Smooth muscle cell (in vitro differentiated cells): ENCODE results near the gene AMPD3. TPM values are rescaled to one million over a fixed set of nuclear protein-coding genes. Genes with fewer than 3 reads are reported as not detected.

Source experiments
- DNase-seq: peaks from one replicate; lab custom pipeline; 2025; ENCODE audit not compliant: unreplicated experiment; lab: John Stamatoyannopoulos, UW
- H2AFZ ChIP-seq: fragments of 200-600 bp; sonication (generic); 2 replicates; pipeline ENCODE4 v1.6.0; 2016; ENCODE audit warnings: antibody characterized with exemption, low read depth, mild to moderate bottlenecking
- H3F3A ChIP-seq: fragments of 200-600 bp; sonication (generic); 2 replicates; pipeline ENCODE4 v1.6.0; 2017; ENCODE audit warnings: antibody characterized with exemption, low read depth
- H3K27ac ChIP-seq: fragments of 200-600 bp; sonication (generic); 2 replicates; pipeline ENCODE4 v1.5.1; 2016; ENCODE audit warnings: low read depth, mild to moderate bottlenecking
- H3K27me3 ChIP-seq: fragments of 200-600 bp; sonication (generic); 2 replicates; pipeline ENCODE4 v1.6.1; 2016; ENCODE audit warnings: low read depth, mild to moderate bottlenecking
- H3K36me3 ChIP-seq: fragments of 200-600 bp; sonication (generic); 2 replicates; pipeline ENCODE4 v1.5.1; 2016; ENCODE audit warnings: low read depth
- H3K4me1 ChIP-seq: fragments of 200-600 bp; sonication (generic); 2 replicates; pipeline ENCODE4 v1.5.1; 2016; ENCODE audit warnings: low read depth
- H3K4me2 ChIP-seq: fragments of 200-600 bp; sonication (generic); 2 replicates; pipeline ENCODE4 v1.6.0; 2016; ENCODE audit warnings: mild to moderate bottlenecking
- H3K4me3 ChIP-seq: fragments of 200-600 bp; sonication (generic); 2 replicates; pipeline ENCODE4 v1.5.1; 2016; ENCODE audit warnings: mild to moderate bottlenecking
- H3K79me2 ChIP-seq: fragments of 200-600 bp; sonication (generic); 2 replicates; pipeline ENCODE4 v1.6.0; 2016; ENCODE audit warnings: low read depth, mild to moderate bottlenecking
- H3K9ac ChIP-seq: fragments of 200-600 bp; sonication (generic); 2 replicates; pipeline ENCODE4 v1.6.0; 2016; ENCODE audit warnings: low read depth
- H3K9me3 ChIP-seq: fragments of 200-600 bp; sonication (generic); replicated peaks from 2 replicates; pipeline ENCODE4 v1.5.1; 2016; ENCODE audit warnings: low read depth
- H4K20me1 ChIP-seq: fragments of 200-600 bp; sonication (generic); 2 replicates; pipeline ENCODE4 v1.6.0; 2016; ENCODE audit warnings: low read depth
- WGBS: methylation state at CpG from one replicate; pipeline ENCODE4 v1.1.7; 2016; ENCODE audit warnings: low lambda C conversion rate; 5-methylcytosine and 5-hydroxymethylcytosine counted together
- polyA plus RNA-seq: library from polyadenylated mRNA; unstranded; fragments of >200 nt; fragmentation: Nextera tagmentation; extraction: Ambion mirVana; gene quantifications from 2 replicates; pipeline ENCODE4 v1.2.1, GENCODE V29; 2016
- total RNA-seq: library from RNA; depleted of rRNA; stranded (reverse); fragments of >200 nt; gene quantifications from 2 replicates; pipeline ENCODE4 v1.2.3, GENCODE V29; 2014
- TF ChIP-seq, protein P1 (sequence below): fragments of 200-600 bp; sonication (generic); IDR thresholded peaks from 2 replicates; pipeline ENCODE4 v1.5.1; 2017; ENCODE audit warnings: borderline replicate concordance, mild to moderate bottlenecking, antibody characterized with exemption; ENCODE audit not compliant: insufficient read depth, poor library complexity, severe bottlenecking

AMPD3 gene
- total and polyA plus RNA-seq, 2 experiments from 2014 or later: 0.67 to 3.6 TPM

DNA sequence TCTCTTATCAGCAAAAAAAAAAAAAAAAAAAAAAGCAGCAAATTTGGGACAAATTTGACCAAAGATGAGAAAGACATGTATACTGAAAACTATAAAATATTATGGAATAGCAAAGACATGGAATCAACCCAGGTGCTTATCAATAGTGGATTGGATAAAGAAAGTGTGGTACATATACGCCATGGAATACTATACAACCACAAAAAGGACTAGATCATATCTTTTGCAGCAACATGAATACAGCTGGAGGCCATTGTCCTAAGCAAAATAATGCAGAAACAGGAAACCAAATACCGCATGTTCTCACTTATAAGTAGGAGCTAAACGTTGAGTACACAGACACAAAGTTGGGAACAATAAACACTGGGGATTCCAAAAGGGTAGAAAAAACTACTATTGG is 87.7 kb downstream of the AMPD3 start:
- no peak overlapping the region for H3K4me3 ChIP-seq
- H2AFZ ChIP-seq: no peak overlapping the region
- no peaks in the 10 kb centered on the region for H3F3A ChIP-seq
- no peaks in the 10 kb centered on the region for H3K36me3 ChIP-seq
- no peaks in the 10 kb centered on the region for H3K27me3 ChIP-seq
- H3K4me1 ChIP-seq: peaks cover 6% of the 10 kb centered on the region
- no peak overlapping the region for H3K27ac ChIP-seq
- H3K79me2 ChIP-seq: peaks cover 21% of the 10 kb centered on the region
- H4K20me1 ChIP-seq: no peaks in the 10 kb centered on the region
- H3K4me2 ChIP-seq: no peak overlapping the region
- WGBS: 96% methylated on average over 3 of the region's 3 CpGs
- DNase-seq: no peak
- TF ChIP-seq, protein P1, sequence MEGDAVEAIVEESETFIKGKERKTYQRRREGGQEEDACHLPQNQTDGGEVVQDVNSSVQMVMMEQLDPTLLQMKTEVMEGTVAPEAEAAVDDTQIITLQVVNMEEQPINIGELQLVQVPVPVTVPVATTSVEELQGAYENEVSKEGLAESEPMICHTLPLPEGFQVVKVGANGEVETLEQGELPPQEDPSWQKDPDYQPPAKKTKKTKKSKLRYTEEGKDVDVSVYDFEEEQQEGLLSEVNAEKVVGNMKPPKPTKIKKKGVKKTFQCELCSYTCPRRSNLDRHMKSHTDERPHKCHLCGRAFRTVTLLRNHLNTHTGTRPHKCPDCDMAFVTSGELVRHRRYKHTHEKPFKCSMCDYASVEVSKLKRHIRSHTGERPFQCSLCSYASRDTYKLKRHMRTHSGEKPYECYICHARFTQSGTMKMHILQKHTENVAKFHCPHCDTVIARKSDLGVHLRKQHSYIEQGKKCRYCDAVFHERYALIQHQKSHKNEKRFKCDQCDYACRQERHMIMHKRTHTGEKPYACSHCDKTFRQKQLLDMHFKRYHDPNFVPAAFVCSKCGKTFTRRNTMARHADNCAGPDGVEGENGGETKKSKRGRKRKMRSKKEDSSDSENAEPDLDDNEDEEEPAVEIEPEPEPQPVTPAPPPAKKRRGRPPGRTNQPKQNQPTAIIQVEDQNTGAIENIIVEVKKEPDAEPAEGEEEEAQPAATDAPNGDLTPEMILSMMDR: no peak
- no peaks in the 10 kb centered on the region for H3K9me3 ChIP-seq
- H3K9ac ChIP-seq: no peak overlapping the region

DNA sequence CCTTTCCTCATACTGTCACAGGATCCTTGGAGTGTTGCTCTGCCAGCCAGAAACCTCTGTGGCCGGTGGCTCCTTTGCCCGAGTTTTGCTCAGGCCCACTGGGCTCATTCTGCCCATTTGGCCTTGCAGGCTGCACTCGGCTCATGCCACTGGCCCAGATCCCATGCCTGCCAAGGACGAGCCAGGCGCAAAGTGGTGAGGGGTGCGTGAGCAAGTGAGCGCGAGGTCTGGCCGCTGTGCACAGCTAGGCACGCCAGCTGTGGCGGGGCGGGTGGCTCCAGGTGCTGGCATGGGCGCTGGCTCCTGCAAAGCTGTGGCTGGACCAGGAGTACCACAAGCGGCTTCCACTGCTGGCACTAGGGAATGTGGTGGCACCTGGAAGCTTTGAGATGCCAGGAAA is 88.7 kb downstream of the AMPD3 start:
- Histone ChIP-seq H4K20me1 (no peaks in the 10 kb centered on the region), H3K4me2 (no peak overlapping the region), H2AFZ (no peak overlapping the region), H3K9ac (no peak overlapping the region), H3K27ac (no peak overlapping the region), H3F3A (no peaks in the 10 kb centered on the region), H3K9me3 (no peaks in the 10 kb centered on the region), H3K27me3 (no peaks in the 10 kb centered on the region), H3K36me3 (no peaks in the 10 kb centered on the region), H3K4me3 (no peak overlapping the region), H3K79me2 (peaks cover 13% of the 10 kb centered on the region), H3K4me1 (peaks cover 6% of the 10 kb centered on the region)
- WGBS: 94% methylated on average over 14 of the region's 14 CpGs
- no peak for DNase-seq
- TF ChIP-seq, protein P1: no peak

DNA sequence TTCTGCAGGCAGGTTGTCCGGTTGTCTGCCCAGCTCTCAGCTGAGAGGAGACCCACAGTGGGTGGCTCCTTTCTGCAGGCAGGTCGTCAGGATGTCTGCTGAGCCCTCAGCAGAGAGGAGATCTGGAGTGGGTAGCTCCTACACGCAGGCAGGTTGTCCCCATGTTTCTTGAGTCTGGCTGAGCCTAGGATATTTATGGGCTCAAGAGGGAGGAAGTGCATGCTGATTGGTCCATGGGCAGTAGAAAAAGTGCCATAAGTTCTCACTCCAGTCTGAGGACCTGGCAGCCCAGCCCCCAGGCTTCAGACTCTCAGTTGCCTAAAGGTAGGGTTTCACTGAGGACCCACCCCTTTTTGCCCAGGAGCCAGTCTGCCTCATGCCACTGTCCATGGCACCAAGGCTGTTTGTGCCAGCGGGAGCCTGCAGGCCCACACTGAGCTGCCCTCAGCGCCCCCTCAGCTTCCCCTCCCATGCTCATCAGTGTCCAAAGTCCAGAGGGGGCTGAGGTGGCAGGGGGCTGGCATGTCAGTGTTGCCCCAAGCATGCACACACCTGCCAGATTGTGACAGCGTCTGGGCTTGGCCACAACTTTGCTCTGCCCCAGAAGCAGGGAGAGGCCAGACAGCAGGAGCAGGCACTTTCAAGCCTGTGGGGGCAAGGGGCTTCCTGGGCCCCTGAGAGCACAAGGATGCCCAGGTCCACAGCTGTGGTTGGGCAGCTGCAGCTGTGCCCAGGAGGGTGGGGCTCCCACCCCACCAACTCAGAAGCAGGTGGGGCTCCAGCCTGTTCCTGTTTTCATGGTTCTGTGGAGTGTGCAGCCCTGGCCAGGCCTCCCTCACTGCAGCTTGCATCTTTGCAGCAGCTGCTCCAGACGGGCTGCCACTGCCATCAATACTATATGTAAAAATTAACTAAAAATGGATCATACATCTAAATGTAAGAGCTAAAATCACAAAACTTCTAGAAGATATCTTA is 89.7 kb downstream of the AMPD3 start:
- H3K4me3 ChIP-seq: no peak overlapping the region
- H3K4me2 ChIP-seq: no peak overlapping the region
- no peak overlapping the region for H3K27ac ChIP-seq
- H3K9ac ChIP-seq: no peak overlapping the region
- H3K4me1 ChIP-seq: peaks cover 6% of the 10 kb centered on the region
- TF ChIP-seq, protein P1: no peak
- H2AFZ ChIP-seq: no peak overlapping the region
- no peaks in the 10 kb centered on the region for H3F3A ChIP-seq
- DNase-seq: no peak
- H3K27me3 ChIP-seq: no peaks in the 10 kb centered on the region
- peaks cover 5% of the 10 kb centered on the region for H3K79me2 ChIP-seq
- no peaks in the 10 kb centered on the region for H3K9me3 ChIP-seq
- 81% methylated on average over 7 of the region's 7 CpGs for WGBS
- no peaks in the 10 kb centered on the region for H4K20me1 ChIP-seq
- H3K36me3 ChIP-seq: no peaks in the 10 kb centered on the region
